ENCODE data around the gene THTPA.
"Not testable (repeated sequence)": the region's sequence is repeated elsewhere in the genome, so short reads cannot be mapped to it uniquely, and the experiment has no call there.

THTPA gene

DNA sequence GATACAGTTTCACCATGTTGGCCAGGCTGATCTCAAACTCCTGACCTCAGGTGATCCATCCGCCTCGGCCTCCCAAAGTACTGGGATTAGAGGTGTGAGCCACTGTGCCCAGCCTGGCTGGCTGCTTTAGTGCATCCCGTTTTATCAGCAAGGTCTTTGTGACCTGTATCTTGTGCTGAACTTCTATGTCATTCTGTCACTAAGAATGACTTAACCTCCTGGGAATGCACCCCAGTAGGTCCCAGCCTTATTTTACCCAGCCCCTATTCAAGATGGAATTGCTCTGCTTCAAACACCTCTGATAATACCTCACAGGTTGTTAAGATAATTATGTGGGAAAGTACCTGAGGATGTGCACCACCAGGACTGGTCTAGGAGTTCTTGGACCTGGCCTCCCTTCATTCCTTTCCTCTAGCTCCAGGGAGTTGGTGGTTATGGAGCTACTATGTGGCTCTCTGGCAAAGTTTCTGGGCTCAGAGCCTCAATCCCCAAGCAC lies 48.7 kb downstream of the THTPA start:
- ChIA-PET CTCF (interaction anchor here (0.6 kb wide), 1 partner anchor 16 kb away, joined by 3 read pairs; no protein-coding TSS in a partner anchor), POLR2A (no interaction called here)
- Histone ChIP-seq H3K4me3 (ENCODE audit: control insufficient read depth in 1 of 7, extremely low read depth in 1 of 7, insufficient read depth in 4 of 7, low read depth in 2 of 7, low read length in 6 of 7) (no peak overlapping the region), H3K27me3 (replicated peaks in 2 of 5; ENCODE audit: control insufficient read depth in 4 of 5, insufficient read depth in 5 of 5, low read length in 4 of 5) (no peaks in the 10 kb centered on the region), H3K4me1 (ENCODE audit: control extremely low read depth in 1 of 4, control insufficient read depth in 4 of 4, insufficient read depth in 4 of 4, low read length in 3 of 4) (peaks cover 0 to 9% (median 2%) of the 10 kb centered on the region in 4 experiments), H3K36me3 (ENCODE audit: control insufficient read depth in 4 of 4, insufficient read depth in 4 of 4, low read length in 3 of 4) (no peaks in the 10 kb centered on the region), H3K27ac (ENCODE audit: insufficient read depth in 1 of 2, low read depth in 1 of 2, low read length in 2 of 2, poor library complexity in 1 of 2, severe bottlenecking in 2 of 2) (no peak overlapping the region), H3K9me3 (ENCODE audit: control extremely low read depth in 1 of 5, control insufficient read depth in 4 of 5, insufficient read depth in 2 of 5, low read depth in 1 of 5, low read length in 4 of 5) (peaks cover 0 to 2% (median 0%) of the 10 kb centered on the region in 5 experiments)
- no peak for DNase-seq
- WGBS (ENCODE audit: insufficient coverage) = 94% methylated on average over 3 of the region's 3 CpGs

DNA sequence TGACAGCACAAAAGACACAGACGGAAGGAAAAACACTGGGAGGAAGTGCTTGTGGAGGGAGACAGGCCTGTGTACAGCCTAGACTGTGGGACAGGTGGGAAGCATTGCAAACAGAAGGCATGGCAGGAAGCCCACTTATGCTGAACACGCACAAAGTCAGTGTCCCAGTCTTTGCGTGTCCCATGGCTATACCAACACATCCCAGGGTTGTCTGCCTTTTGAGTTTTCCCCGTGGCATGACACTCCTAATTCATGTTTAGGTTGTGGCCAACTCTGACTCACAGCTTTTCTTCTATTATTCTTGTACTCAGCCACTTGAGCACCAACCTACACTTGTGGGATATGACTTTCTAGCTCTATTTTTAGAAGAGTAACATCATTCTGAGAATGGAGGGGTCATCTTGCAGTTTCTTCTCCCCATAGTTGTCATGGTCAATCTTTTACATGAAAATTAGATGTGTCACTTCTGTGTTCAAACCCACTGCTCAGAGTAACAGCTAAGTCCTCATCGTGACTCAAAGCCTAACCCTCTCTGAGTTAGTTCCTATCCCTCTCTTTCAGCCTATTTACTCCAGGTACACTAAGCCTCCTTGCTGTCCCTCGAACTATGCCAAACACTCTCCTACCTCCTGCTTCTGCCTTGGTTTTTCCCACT lies 50.0 kb downstream of the THTPA start:
- ChIA-PET POLR2A (no interaction called here), CTCF (interaction anchor here (0.8 kb wide), 1 partner anchor 32 kb away, joined by 3 read pairs; no protein-coding TSS in a partner anchor)
- DNase-seq = no peak
- Histone ChIP-seq H3K36me3 (ENCODE audit: control insufficient read depth in 4 of 4, insufficient read depth in 4 of 4, low read length in 3 of 4) (no peaks in the 10 kb centered on the region), H3K27ac (ENCODE audit: insufficient read depth in 1 of 2, low read depth in 1 of 2, low read length in 2 of 2, poor library complexity in 1 of 2, severe bottlenecking in 2 of 2) (no peak overlapping the region), H3K4me3 (ENCODE audit: control insufficient read depth in 1 of 7, extremely low read depth in 1 of 7, insufficient read depth in 4 of 7, low read depth in 2 of 7, low read length in 6 of 7) (no peak overlapping the region), H3K9me3 (ENCODE audit: control extremely low read depth in 1 of 5, control insufficient read depth in 4 of 5, insufficient read depth in 2 of 5, low read depth in 1 of 5, low read length in 4 of 5) (peaks cover 0 to 3% (median 0%) of the 10 kb centered on the region in 5 experiments), H3K4me1 (ENCODE audit: control extremely low read depth in 1 of 4, control insufficient read depth in 4 of 4, insufficient read depth in 4 of 4, low read length in 3 of 4) (peaks cover 4 to 23% (median 16%) of the 10 kb centered on the region in 4 experiments), H3K27me3 (replicated peaks in 2 of 5; ENCODE audit: control insufficient read depth in 4 of 5, insufficient read depth in 5 of 5, low read length in 4 of 5) (no peaks in the 10 kb centered on the region)
- 78% methylated on average over 6 of the region's 6 CpGs for WGBS (ENCODE audit: insufficient coverage)

DNA sequence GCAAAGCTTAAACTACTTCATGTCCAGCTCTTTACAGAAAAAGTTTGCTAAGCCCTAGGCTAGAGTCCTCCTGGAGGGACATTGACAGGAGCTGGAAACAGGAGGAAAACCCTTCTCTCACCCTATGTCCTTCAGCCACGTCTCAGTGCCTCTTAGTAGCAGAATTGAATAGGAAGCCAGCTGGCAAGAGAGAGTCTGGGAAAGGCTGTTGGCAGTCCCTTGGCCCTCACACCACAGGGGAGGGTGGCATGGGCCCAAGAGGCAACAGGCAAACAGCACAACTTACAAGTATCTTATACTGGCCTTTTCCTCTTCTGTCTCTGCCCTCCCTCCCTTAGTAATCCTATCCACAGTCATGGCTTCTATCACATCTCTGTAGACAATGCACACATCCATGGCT lies 52.4 kb downstream of the THTPA start:
- H3K27ac ChIP-seq (ENCODE audit: insufficient read depth in 1 of 2, low read depth in 1 of 2, low read length in 2 of 2, poor library complexity in 1 of 2, severe bottlenecking in 2 of 2) = no peak overlapping the region
- H3K4me3 ChIP-seq (ENCODE audit: control insufficient read depth in 1 of 7, extremely low read depth in 1 of 7, insufficient read depth in 4 of 7, low read depth in 2 of 7, low read length in 6 of 7) = no peak overlapping the region
- ChIA-PET CTCF (no interaction called here), POLR2A (no interaction called here)
- no peaks in the 10 kb centered on the region for H3K27me3 ChIP-seq (replicated peaks in 2 of 5; ENCODE audit: control insufficient read depth in 4 of 5, insufficient read depth in 5 of 5, low read length in 4 of 5)
- whole genome bisulfite sequencing (ENCODE audit: insufficient coverage) = 80% methylated on average over 1 of the region's 1 CpG
- no peak for DNase-seq
- peaks cover 0 to 3% (median 0%) of the 10 kb centered on the region in 5 experiments for H3K9me3 ChIP-seq (ENCODE audit: control extremely low read depth in 1 of 5, control insufficient read depth in 4 of 5, insufficient read depth in 2 of 5, low read depth in 1 of 5, low read length in 4 of 5)
- peaks cover 4 to 25% (median 18%) of the 10 kb centered on the region in 4 experiments for H3K4me1 ChIP-seq (ENCODE audit: control extremely low read depth in 1 of 4, control insufficient read depth in 4 of 4, insufficient read depth in 4 of 4, low read length in 3 of 4)
- H3K36me3 ChIP-seq (ENCODE audit: control insufficient read depth in 4 of 4, insufficient read depth in 4 of 4, low read length in 3 of 4) = no peaks in the 10 kb centered on the region

DNA sequence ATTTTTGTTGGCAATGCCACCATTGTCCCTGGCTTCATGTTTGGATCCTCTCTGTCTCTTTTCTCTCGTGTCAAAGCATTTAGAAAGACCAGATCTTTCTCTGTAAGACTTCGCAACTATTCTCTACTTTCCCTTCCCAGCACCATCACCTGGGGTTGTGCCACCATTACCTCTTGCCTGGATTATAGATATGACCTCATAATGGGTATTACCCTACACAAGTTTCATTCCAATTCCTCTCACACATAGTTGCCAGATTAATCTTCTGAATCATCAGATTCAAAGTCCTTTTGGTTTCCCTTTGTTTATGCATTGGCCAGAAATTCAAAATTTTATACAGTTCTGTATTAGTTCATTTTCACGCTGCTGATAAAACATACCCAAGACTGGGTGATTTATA lies 52.9 kb downstream of the THTPA start:
- Histone ChIP-seq H3K4me1 (ENCODE audit: control extremely low read depth in 1 of 4, control insufficient read depth in 4 of 4, insufficient read depth in 4 of 4, low read length in 3 of 4) (peaks cover 4 to 25% (median 18%) of the 10 kb centered on the region in 4 experiments), H3K36me3 (ENCODE audit: control insufficient read depth in 4 of 4, insufficient read depth in 4 of 4, low read length in 3 of 4) (no peaks in the 10 kb centered on the region), H3K27me3 (replicated peaks in 2 of 5; ENCODE audit: control insufficient read depth in 4 of 5, insufficient read depth in 5 of 5, low read length in 4 of 5) (no peaks in the 10 kb centered on the region), H3K27ac (ENCODE audit: insufficient read depth in 1 of 2, low read depth in 1 of 2, low read length in 2 of 2, poor library complexity in 1 of 2, severe bottlenecking in 2 of 2) (no peak overlapping the region), H3K9me3 (ENCODE audit: control extremely low read depth in 1 of 5, control insufficient read depth in 4 of 5, insufficient read depth in 2 of 5, low read depth in 1 of 5, low read length in 4 of 5) (peaks cover 0 to 3% (median 0%) of the 10 kb centered on the region in 5 experiments), H3K4me3 (ENCODE audit: control insufficient read depth in 1 of 7, extremely low read depth in 1 of 7, insufficient read depth in 4 of 7, low read depth in 2 of 7, low read length in 6 of 7) (no peak overlapping the region)
- ChIA-PET CTCF (no interaction called here), POLR2A (no interaction called here)
- 100% methylated on average over 2 of the region's 3 CpGs for WGBS (ENCODE audit: insufficient coverage)
- no peak for DNase-seq

GRCh38 chr14:23609411-23610089 lies 53.5 kb downstream of the THTPA start:
- POLR2A ChIA-PET; H3K9me3 ChIP-seq (ENCODE audit: control extremely low read depth in 1 of 5, control insufficient read depth in 4 of 5, insufficient read depth in 2 of 5, low read depth in 1 of 5, low read length in 4 of 5); DNase-seq; H3K27me3 ChIP-seq (replicated peaks in 2 of 5; ENCODE audit: control insufficient read depth in 4 of 5, insufficient read depth in 5 of 5, low read length in 4 of 5); H3K27ac ChIP-seq (ENCODE audit: insufficient read depth in 1 of 2, low read depth in 1 of 2, low read length in 2 of 2, poor library complexity in 1 of 2, severe bottlenecking in 2 of 2); H3K36me3 ChIP-seq (ENCODE audit: control insufficient read depth in 4 of 4, insufficient read depth in 4 of 4, low read length in 3 of 4): not testable (repeated sequence)
- CTCF ChIA-PET = interaction anchor here (1.3 to 3.9 kb wide), 3 partner anchors 21 to 301 kb away, joined by 3 to 39 read pairs (median 3); no protein-coding TSS in a partner anchor
- peak overlapping the region in 1 of 7 experiments; percentile 32 for H3K4me3 ChIP-seq (ENCODE audit: control insufficient read depth in 1 of 7, extremely low read depth in 1 of 7, insufficient read depth in 4 of 7, low read depth in 2 of 7, low read length in 6 of 7)
- 94% methylated on average over 3 of the region's 7 CpGs for WGBS (ENCODE audit: insufficient coverage)
- peaks cover 4 to 25% (median 18%) of the 10 kb centered on the region in 4 experiments for H3K4me1 ChIP-seq (ENCODE audit: control extremely low read depth in 1 of 4, control insufficient read depth in 4 of 4, insufficient read depth in 4 of 4, low read length in 3 of 4)

Data from common myeloid progenitor, CD34-positive (primary cell).